Measurements from ENCODE around the gene RBPJ.

The RBPJ gene

DNA sequence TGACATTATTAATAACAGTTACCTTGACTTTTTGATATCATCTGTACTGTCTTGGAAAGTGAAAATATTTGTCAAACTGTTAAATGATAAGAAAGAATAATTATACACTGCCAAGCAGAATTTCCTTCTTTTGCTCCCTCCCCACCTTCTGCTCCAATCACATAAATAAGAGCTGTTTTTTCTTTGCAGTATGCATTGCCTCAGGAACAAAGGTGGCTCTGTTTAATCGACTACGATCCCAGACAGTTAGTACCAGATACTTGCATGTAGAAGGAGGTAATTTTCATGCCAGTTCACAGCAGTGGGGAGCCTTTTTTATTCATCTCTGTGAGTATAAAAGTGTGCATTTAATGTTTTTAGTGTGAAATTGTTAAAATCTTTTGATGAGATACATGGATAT is 103.3 kb downstream of the RBPJ start:
- no peak for DNase-seq

DNA sequence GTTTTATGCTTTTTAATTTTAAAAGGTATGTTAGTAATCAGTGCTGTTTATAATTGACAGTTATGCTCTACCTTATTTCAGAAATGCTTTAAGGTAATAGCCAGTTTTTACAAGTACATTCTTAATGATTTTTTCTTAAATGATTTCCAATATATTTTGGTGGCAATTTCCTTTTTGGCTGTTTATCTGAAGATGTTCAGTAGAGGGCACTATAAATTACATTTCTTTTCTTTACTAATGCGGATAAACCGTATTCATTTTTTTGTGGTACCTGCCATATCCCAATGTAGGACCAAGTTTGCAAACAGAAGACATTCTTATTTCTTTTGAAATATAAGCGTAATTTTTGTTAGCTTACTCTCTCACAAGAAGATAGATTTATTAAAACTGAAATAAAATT is 104.0 kb downstream of the RBPJ start:
- DNase-seq: no peak

DNA sequence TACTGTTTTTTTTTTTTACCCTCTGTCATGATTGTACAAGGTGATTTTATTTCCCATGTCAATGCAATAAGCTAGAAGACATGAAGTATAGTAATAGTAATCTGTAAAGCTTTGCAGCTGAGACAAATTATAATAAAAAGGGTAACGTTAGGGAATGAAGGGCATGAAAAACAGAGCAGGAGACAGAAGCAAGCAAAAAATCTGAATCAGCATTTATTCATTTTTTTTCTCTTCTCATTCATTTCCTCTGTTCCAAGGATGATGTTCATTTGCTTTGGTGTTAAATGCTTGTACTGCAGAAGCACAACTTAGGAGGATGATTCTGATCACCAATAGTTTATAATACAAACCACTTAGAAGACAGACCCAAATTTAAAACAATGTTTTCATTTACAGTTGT is 105.1 kb downstream of the RBPJ start:
- no peak for DNase-seq

DNA sequence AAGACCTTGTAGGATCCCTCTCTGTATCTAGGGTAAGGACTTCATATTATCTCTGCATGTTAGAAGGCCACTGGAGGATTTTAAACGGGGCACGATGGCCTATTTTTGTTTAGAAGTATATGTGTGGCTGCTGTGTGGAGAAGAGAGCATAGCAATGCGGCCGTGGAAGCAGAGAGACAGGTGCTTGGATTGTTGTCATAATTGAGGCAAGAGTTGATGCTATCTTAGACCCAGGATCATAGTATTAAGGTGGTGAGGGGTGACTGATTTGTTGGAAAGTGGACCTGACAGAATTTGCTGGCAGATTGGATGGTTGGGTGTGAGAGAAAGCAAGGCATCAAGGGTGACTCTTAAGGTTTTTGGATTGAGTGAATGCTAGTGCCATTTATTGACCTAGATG is 106.1 kb downstream of the RBPJ start:
- no peak for DNase-seq

DNA sequence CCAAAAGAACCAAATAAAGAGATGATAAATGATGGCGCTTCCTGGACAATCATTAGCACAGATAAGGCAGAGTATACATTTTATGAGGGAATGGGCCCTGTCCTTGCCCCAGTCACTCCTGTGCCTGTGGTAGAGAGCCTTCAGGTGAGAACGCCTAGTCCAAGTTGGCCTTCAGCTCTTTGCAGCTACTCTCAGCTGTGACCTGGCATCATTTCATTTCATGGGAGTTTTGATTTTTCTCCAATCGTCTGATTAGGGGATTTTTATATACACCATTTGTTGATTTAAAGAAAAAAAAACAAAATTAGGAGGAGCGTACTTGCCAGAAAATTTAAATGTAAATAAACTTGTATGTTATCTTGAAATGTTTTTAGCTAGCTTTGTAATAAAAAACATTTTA is 109.1 kb downstream of the RBPJ start:
- DNase-seq: no peak

- DNase-seq: no peak
These were observed 110.8 kb downstream of the RBPJ start for GRCh38 chr4:26431461-26432180.

GRCh38 chr4:26432419-26432818 is 111.6 kb downstream of the RBPJ start:
- DNase-seq: no peak

GRCh38 chr4:26433556-26433955 is 112.7 kb downstream of the RBPJ start:
- DNase-seq: no peak

DNA sequence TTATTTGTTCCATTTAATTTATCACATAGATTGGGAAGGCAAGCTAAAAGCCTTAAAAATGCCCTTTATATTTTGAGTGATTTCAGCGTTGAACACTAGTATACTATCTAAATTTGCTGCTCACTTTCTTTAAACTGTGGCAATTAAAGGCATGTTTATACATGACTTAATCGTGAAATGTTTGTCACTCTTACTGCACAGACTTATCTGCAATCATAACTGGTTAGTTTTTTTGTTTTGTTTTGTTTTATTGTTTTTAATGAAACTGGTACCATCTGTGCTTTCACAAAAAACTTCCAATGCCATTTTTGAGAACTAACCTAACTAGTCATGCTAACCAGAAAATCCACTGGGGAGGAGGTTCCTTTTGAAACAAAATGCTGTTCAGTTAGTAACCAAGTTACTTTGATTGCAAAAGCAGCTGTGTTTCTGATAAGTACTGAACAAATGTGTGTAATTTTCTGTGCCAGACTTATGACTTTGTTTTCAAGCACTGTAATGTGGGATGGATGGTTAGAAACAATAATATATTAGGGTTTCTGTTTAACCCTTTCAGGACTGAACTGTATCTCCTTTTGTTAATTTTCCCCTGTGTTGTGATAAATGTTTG is 113.3 kb downstream of the RBPJ start:
- DNase-seq: no peak

- DNase-seq: no peak
These were observed 120.3 kb downstream of the RBPJ start for GRCh38 chr4:26441102-26441501.

DNA sequence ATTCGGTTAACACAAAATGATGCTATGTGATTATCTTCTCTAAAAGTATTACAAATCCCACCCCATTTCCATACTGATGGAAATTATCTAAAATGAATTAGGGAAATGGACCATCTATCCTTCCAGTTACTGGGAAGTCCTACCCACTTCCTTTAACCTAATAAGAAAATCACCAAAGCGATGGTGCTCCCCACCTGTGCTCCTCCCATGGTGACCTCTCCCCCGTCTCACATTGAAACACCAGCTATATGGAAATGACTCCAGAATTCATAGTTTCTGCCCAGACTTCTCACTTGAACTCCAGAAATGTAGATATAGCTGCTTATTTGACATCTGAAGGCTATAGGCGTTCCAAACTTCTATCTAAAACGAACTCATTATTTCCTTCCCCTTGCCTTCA is 121.0 kb downstream of the RBPJ start:
- no peak for DNase-seq

DNA sequence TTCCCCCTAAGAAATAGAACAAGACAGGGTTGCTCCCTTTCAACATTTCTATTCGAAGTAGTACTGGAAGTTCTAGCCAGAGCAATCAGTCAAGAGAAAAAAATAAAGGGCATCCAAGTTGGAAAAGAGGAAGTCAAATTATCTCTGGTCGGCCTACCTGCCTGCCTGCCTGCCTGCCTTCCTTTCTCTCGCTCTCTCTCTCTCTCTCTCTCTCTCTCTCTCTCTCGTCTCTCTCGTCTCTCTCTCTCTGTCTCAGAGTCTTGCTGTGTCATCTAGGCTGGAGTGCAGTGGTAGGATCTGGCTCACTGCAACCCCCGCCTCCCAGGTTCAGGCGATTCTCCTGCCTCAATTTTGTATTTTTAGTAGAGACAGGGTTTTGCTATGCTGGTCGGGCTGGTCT is 126.6 kb downstream of the RBPJ start:
- DNase-seq: no peak

DNA sequence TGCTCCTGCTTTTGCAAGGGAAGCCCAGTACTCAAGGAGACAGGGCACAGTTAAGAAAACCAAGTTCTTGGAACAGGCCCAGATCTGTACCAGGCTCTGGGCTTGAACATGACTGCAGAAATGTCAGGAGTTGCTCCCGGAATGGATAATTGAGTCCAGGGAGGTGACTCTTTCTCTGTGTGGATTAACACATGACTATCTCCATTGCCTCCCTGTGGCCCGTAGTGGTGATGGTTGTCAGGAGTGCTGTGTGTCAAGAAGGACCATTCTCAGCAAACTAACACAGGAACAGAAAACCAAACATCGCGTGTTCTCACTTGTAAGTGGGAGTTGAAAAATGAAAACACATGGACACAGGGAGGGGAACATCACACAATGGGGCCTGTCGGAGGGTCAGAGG is 129.6 kb downstream of the RBPJ start:
- no peak for DNase-seq

DNA sequence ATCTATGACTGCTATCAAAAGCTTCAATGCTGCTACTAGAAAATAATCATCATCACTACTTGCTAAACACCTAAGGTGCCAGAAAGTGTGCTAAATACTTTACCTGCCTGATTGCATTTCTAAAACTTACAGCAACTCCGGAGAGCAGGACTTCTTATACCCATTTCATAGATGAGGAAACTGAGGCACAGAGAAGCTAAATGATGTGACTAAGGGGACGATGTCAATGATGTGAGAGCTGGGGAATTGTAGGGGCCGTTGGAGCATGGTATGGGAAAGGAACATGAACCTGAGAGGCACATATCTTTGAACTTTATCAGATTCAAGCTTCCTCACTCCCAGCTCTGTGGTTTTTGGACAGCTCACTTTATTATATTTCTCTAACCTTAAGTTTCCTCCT is 130.8 kb downstream of the RBPJ start:
- DNase-seq: no peak

- DNase-seq: no peak
These were observed 132.0 kb downstream of the RBPJ start for GRCh38 chr4:26452565-26453531.

DNA sequence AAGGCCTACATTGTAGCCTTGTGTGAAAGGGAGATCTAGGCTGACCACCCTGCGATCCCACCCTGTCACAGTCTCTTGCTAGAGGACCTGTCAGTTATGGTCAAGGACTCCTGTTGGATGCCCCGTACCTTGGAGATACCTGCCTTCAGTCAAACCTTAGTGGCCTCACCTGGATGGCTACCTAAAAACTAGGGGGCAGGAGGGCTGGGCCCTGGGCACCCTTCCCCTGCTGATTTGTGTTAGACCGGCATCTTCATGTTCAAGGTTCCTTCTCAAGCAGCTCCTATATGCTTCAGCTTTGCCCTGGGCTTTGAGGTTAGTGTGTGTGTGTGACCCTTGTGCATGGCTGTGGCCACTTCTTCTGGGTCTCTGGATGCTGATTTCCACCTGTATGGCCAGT is 134.1 kb downstream of the RBPJ start:
- no peak for DNase-seq

DNA sequence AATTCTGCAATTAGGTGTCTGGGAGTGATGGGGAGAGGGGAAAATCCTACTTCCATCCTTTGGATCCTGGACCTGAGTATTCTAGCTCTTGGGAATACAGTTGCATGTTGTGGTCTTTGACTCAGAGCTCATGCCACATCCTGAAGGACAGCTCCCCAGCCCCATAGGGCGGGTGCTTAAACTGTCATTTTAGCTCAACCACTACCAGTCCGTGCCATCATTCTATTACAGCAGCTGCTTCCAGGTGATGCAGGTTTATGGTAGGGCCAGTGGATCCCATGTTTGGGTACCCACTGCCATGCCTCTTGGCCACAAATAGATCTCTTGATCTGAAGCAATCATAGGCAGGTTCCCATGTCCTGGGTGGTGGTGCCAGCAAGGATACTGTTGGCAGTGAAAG is 134.8 kb downstream of the RBPJ start:
- no peak for DNase-seq

DNA sequence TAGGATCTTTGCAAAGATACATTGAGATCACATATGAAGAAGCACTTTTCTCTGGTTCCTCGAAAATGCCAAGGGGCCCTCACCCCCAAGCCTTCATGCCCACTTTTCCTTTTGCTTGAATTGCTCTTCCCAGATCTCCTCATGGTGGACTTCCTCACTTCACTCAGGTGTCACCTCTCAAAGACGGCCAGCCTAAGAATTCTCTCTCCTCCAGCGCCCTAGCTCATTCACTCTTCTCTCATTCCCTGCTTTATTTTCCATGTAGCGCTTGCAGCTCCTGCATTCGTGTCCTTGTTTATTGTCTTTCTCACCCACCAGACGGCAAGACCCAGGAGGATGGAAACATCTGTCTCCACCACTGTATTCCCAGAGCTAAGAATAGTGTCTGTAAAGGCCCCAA is 136.6 kb downstream of the RBPJ start:
- DNase-seq: no peak

DNA sequence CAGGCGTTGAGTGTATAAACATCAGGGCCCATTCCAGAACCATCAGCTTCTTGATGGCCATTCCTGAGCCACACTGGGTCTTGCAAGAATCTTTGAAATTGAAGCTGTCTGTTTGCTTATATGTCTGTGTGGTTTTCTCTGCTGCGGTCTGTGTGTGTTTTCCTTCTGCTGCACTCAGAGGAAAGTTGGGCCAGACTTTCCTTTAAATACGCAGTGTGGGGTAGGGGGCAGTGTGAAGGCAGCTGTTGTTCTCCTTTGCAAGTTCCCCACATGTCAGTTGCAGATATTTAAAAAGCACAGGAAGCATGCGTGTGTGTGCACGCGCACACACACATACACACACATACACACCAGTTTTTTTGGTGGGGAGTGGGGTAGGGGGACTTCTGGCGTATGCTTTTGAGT is 137.3 kb downstream of the RBPJ start:
- no peak for DNase-seq

DNA sequence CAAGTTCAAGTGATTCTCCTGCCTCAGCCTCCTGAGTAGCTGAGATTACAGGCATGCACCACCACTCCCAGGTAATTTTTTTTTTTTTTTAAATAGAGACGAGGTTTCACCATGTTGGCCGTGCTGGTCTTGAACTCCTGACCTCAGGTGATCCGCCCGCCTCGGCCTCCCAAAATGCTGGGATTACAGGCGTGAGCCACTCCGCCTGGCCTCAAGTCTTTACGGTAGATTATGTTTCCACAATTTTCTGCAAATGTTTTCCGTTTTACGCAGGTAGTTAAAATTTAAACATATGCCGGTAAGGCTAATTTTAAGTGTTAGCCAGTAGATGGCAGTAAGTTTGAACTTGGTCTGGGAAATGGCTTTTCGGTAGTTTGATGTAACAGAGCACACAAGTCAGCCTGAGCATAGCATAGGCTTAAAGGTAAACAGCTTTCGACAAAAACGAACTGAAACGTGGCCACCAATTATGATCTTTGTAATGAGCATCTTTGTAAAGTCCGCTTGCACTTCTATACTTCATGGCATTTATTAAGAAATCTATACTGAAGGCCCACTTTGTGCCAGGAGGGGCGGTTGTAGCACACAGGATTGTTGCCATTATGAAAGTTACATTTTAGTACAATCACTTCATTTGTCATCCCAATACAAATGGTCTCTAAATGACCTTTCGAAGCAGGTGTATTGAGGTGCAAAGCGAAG is 138.4 kb downstream of the RBPJ start:
- DNase-seq: no peak

- no peak for DNase-seq
These were observed 139.1 kb downstream of the RBPJ start for GRCh38 chr4:26459756-26460530.

DNA sequence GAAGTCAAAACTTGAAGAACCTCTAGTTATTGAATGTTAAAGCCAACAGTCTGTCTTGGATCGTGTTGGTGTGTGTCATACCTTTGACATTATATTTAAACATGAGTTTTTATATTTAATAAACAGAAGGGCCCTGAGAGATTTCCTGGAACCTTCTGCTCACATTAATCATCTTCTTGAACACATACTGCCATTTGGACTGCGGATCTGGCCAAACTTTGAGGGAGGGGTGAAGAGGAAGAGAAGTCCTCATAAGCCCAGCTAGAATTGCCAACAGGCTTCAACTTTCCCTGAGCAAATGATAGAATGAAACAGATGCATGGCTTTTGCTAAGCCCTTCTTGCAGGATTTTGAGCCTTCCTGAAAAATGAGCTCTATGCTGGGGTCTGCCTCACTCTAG is 142.1 kb downstream of the RBPJ start:
- no peak for DNase-seq

Data from NCI-H2171 (cell line).